ENCODE data around the gene MASP2. TPM values are rescaled to one million over a fixed set of nuclear protein-coding genes. Genes with fewer than 3 reads are reported as not detected.

The MASP2 gene
- total and polyA plus RNA-seq, 9 of the 15 experiments (the other 6 are each of a cell fraction or from before 2014, with no cell fraction given) = 0.01 to 0.23 (median 0.06) TPM; not detected in 3

DNA sequence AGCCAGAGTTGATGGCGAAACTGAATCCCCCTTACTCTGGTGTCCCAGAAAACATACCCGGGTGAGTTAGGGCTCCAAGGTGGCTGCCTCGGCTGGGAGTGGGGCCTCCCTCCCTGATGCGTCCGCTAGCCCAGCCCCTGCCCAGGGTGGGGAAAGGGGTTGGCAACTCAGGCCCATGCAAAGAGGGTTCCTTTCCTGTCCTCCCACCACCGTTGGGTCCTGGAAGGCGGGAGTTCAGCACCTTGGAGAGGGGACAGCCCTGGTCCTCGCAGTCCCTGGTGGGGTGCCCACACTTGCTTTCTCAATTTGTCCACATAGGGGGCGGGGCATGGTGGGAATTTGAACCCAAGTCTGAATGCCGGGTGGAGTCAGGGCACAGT is 6.7 kb upstream of the MASP2 start (continued):
- TF ChIP-seq, protein P1, sequence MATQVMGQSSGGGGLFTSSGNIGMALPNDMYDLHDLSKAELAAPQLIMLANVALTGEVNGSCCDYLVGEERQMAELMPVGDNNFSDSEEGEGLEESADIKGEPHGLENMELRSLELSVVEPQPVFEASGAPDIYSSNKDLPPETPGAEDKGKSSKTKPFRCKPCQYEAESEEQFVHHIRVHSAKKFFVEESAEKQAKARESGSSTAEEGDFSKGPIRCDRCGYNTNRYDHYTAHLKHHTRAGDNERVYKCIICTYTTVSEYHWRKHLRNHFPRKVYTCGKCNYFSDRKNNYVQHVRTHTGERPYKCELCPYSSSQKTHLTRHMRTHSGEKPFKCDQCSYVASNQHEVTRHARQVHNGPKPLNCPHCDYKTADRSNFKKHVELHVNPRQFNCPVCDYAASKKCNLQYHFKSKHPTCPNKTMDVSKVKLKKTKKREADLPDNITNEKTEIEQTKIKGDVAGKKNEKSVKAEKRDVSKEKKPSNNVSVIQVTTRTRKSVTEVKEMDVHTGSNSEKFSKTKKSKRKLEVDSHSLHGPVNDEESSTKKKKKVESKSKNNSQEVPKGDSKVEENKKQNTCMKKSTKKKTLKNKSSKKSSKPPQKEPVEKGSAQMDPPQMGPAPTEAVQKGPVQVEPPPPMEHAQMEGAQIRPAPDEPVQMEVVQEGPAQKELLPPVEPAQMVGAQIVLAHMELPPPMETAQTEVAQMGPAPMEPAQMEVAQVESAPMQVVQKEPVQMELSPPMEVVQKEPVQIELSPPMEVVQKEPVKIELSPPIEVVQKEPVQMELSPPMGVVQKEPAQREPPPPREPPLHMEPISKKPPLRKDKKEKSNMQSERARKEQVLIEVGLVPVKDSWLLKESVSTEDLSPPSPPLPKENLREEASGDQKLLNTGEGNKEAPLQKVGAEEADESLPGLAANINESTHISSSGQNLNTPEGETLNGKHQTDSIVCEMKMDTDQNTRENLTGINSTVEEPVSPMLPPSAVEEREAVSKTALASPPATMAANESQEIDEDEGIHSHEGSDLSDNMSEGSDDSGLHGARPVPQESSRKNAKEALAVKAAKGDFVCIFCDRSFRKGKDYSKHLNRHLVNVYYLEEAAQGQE (IDR thresholded peaks at IDR 0.05; ENCODE audit: borderline replicate concordance) = peak; percentile 98
- TF ChIP-seq, protein P1 (CRISPR knock-in tag; IDR thresholded peaks at IDR 0.05; ENCODE audit: low read depth) = peak; percentile 93
- TF ChIP-seq NR3C1 (CRISPR knock-in tag; IDR thresholded peaks at IDR 0.05) (peak; percentile 79; the same call in 1 of the 2 replicates), NBN (IDR thresholded peaks at IDR 0.05; ENCODE audit: low read depth) (no peak), PRMT5 (CRISPR knock-in tag; IDR thresholded peaks at IDR 0.05) (peak; percentile 58; the same call in 1 of the 2 replicates), BRCA1 (IDR thresholded peaks at IDR 0.05) (no peak), BRCA1 (CRISPR knock-in tag; IDR thresholded peaks at IDR 0.05) (0 out of 2 replicates have a peak, but pooled peaks have one; percentile 51), MAX (CRISPR knock-in tag; IDR thresholded peaks at IDR 0.05) (0 out of 2 replicates have a peak, but pooled peaks have one; percentile 13), ATF4 (CRISPR knock-in tag; IDR thresholded peaks at IDR 0.05) (no peak), MYNN (IDR thresholded peaks at IDR 0.05) (peak; percentile 74; the same call in 1 of the 2 replicates), MYNN (CRISPR knock-in tag; IDR thresholded peaks at IDR 0.05) (no peak), KHSRP (IDR thresholded peaks at IDR 0.05) (no peak), ZNF75A (CRISPR knock-in tag; IDR thresholded peaks at IDR 0.05) (no peak), ETS2 (tag; IDR thresholded peaks at IDR 0.05; ENCODE audit: borderline replicate concordance, poor library complexity, severe bottlenecking) (no peak), POLR2B (IDR thresholded peaks at IDR 0.05; ENCODE audit: low read depth, partially characterized antibody) (peak; percentile 59), ATF7 (IDR thresholded peaks at IDR 0.05) (no peak), FOXK1 (CRISPR knock-in tag; IDR thresholded peaks at IDR 0.05; ENCODE audit: borderline replicate concordance) (peak; percentile 64; the same call in 1 of the 2 replicates), EHMT2 (IDR thresholded peaks at IDR 0.05) (peak; percentile 95), SRSF3 (IDR thresholded peaks at IDR 0.05; ENCODE audit: insufficient read depth, low read length) (no peak)
- TF ChIP-seq, protein P2, sequence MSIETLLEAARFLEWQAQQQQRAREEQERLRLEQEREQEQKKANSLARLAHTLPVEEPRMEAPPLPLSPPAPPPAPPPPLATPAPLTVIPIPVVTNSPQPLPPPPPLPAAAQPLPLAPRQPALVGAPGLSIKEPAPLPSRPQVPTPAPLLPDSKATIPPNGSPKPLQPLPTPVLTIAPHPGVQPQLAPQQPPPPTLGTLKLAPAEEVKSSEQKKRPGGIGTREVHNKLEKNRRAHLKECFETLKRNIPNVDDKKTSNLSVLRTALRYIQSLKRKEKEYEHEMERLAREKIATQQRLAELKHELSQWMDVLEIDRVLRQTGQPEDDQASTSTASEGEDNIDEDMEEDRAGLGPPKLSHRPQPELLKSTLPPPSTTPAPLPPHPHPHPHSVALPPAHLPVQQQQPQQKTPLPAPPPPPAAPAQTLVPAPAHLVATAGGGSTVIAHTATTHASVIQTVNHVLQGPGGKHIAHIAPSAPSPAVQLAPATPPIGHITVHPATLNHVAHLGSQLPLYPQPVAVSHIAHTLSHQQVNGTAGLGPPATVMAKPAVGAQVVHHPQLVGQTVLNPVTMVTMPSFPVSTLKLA (conservative IDR thresholded peaks at IDR 0.05) = peak in 1 of 2 experiments; percentile 52; a peak in 2 of 4 replicates
